Transverse colon (tissue), 3 donors: Measurements from ENCODE around the gene NEK2.

Experiments
- EP300 ChIP-seq: sonication (generic); formaldehyde crosslinking; IDR thresholded peaks from one replicate; pipeline ENCODE4 v1.6.1; 2017; ENCODE audit warnings: antibody characterized with exemption, low read depth
- POLR2A ChIP-seq: fragments of 450-650 bp; IDR thresholded peaks from one replicate; pipeline ENCODE4 v1.6.1; 2016; ENCODE audit warnings: antibody characterized with exemption, mild to moderate bottlenecking, moderate library complexity
- TF ChIP-seq, protein P1 (sequence below), 5 experiments: fragments of 200-600 bp in 3 of 5; fragments of 450-650 bp in 2 of 5; sonication (generic) in 3 of 5; IDR thresholded peaks; 1 replicate in 2 of 5; 2 replicates in 3 of 5; pipeline ENCODE4 v1.5.1; 2016 to 2017; ENCODE audit warnings: antibody characterized with exemption in 5 of 5, inconsistent platforms in 3 of 5, mild to moderate bottlenecking in 2 of 5, moderate library complexity in 1 of 5

DNA sequence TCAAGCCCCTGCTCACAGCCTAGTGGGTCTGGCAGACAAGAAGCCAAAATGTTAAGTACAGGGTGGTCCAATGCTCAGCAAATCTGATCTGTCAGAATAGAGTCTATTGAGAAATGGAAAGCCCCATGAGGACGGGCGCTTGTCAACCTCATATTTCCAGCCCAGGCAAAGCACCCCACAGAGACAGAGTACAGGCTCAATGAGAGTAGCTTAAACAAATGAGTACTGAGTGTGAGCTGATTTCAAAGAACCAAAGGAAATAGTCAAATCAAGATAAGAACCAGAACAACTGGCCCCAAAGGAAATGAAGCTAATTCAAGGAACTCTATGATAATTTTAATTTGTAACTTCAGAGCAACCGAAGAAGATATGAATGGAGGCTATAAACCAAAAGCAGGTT lies 51.9 kb downstream of the NEK2 start:
- TF ChIP-seq, protein P1, sequence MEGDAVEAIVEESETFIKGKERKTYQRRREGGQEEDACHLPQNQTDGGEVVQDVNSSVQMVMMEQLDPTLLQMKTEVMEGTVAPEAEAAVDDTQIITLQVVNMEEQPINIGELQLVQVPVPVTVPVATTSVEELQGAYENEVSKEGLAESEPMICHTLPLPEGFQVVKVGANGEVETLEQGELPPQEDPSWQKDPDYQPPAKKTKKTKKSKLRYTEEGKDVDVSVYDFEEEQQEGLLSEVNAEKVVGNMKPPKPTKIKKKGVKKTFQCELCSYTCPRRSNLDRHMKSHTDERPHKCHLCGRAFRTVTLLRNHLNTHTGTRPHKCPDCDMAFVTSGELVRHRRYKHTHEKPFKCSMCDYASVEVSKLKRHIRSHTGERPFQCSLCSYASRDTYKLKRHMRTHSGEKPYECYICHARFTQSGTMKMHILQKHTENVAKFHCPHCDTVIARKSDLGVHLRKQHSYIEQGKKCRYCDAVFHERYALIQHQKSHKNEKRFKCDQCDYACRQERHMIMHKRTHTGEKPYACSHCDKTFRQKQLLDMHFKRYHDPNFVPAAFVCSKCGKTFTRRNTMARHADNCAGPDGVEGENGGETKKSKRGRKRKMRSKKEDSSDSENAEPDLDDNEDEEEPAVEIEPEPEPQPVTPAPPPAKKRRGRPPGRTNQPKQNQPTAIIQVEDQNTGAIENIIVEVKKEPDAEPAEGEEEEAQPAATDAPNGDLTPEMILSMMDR (IDR thresholded peaks at IDR 0.05), result no peak
- TF ChIP-seq POLR2A, result no peak
- no peak for TF ChIP-seq EP300
